ENCODE measurements around the gene OR3A2.
"Not testable (repeated sequence)": the region's sequence is repeated elsewhere in the genome, so short reads cannot be mapped to it uniquely, and the experiment has no call there.

The OR3A2 gene

DNA sequence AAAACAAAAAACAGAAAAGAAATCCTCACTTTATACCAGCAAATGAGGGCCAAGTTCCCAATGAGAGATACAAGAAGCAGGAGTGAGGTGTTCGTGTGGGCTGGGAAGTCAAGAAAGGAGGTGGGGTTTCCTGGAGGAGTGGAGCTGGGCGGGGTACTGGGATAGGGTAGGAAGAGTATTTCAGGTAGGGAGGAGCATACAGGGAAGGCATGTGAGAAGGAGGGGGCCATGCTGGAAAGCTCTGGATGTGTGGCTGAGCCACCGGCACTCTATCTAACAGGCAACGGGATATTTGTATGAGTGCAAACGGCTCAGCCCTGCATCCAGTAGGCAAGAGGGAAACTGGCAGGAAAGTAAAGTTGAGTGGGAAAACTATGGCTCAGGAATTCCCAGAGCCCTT is 4.2 kb downstream of the OR3A2 start:
- no peak for DNase-seq
- intact Hi-C loops (cut with DNase I; ENCODE audit: low total_unique reads) = no loop called here
- no peaks in the 10 kb centered on the region for H3K36me3 ChIP-seq
- no peaks in the 10 kb centered on the region for H3K4me1 ChIP-seq
- H3K4me3 ChIP-seq = no peak overlapping the region
- no peak overlapping the region for H3K27ac ChIP-seq
- peaks cover 0 to 11% (median 0%) of the 10 kb centered on the region in 3 donors for H3K9me3 ChIP-seq
- H3K27me3 ChIP-seq = peaks cover 0 to 17% of the 10 kb centered on the region in 2 donors
- TF ChIP-seq, protein P1, sequence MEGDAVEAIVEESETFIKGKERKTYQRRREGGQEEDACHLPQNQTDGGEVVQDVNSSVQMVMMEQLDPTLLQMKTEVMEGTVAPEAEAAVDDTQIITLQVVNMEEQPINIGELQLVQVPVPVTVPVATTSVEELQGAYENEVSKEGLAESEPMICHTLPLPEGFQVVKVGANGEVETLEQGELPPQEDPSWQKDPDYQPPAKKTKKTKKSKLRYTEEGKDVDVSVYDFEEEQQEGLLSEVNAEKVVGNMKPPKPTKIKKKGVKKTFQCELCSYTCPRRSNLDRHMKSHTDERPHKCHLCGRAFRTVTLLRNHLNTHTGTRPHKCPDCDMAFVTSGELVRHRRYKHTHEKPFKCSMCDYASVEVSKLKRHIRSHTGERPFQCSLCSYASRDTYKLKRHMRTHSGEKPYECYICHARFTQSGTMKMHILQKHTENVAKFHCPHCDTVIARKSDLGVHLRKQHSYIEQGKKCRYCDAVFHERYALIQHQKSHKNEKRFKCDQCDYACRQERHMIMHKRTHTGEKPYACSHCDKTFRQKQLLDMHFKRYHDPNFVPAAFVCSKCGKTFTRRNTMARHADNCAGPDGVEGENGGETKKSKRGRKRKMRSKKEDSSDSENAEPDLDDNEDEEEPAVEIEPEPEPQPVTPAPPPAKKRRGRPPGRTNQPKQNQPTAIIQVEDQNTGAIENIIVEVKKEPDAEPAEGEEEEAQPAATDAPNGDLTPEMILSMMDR (IDR thresholded peaks at IDR 0.05) = no peak

DNA sequence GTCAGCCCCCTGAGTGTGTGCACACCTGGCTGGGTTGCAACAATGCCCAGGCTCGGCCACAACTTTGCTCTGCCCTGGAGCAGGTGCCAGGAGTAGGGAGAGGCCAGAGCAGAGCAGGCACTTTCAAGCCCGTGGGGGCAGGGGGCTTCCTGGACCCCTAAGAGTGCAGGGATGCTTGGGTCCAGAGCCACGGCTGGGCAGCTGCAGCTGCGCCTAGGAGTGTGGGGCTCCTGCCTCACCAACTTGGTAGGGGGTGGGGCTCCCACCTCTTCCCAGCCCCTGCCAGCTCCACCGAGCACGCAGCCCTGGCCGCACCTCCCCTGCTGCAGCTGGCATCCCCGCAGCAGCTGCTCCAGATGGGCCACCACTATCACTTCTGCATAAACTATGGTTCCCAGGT is 7.8 kb downstream of the OR3A2 start:
- H3K4me3 ChIP-seq = no peak overlapping the region
- H3K36me3 ChIP-seq = no peaks in the 10 kb centered on the region
- peaks cover 0 to 5% of the 10 kb centered on the region in 2 donors for H3K27me3 ChIP-seq
- intact Hi-C loops (cut with DNase I; ENCODE audit: low total_unique reads) = no loop called here
- DNase-seq = no peak
- peaks cover 0 to 4% (median 0%) of the 10 kb centered on the region in 3 donors for H3K9me3 ChIP-seq
- TF ChIP-seq, protein P1 (IDR thresholded peaks at IDR 0.05) = no peak
- no peaks in the 10 kb centered on the region for H3K4me1 ChIP-seq
- no peak overlapping the region for H3K27ac ChIP-seq

- intact Hi-C loops (cut with DNase I; ENCODE audit: low total_unique reads); H3K27ac ChIP-seq; H3K9me3 ChIP-seq; H3K27me3 ChIP-seq; H3K4me1 ChIP-seq; H3K36me3 ChIP-seq; H3K4me3 ChIP-seq; DNase-seq: not testable (repeated sequence)
Measured at GRCh38 chr17:3371167-3371566, 14.9 kb downstream of the OR3A2 start.

GRCh38 chr17:3342782-3343181 is 43.3 kb downstream of the OR3A2 start:
- intact Hi-C loops (cut with DNase I; ENCODE audit: low total_unique reads); H3K4me3 ChIP-seq; H3K4me1 ChIP-seq; H3K36me3 ChIP-seq; H3K27ac ChIP-seq; DNase-seq; H3K27me3 ChIP-seq: not testable (repeated sequence)
- H3K9me3 ChIP-seq = peaks cover 0 to 14% (median 11%) of the 10 kb centered on the region in 3 donors

GRCh38 chr17:3335876-3336275 is 50.2 kb downstream of the OR3A2 start:
- H3K9me3 ChIP-seq = no peaks in the 10 kb centered on the region
- intact Hi-C loops (cut with DNase I; ENCODE audit: low total_unique reads) = no loop called here
- H3K4me1 ChIP-seq = no peaks in the 10 kb centered on the region
- no peak overlapping the region for H3K27ac ChIP-seq
- no peak overlapping the region for H3K4me3 ChIP-seq
- DNase-seq = no peak
- TF ChIP-seq, protein P1 (IDR thresholded peaks at IDR 0.05) = no peak
- H3K27me3 ChIP-seq = no peaks in the 10 kb centered on the region
- H3K36me3 ChIP-seq = no peaks in the 10 kb centered on the region

- intact Hi-C loops (cut with DNase I; ENCODE audit: low total_unique reads) = no loop called here
- Histone ChIP-seq H3K27ac (no peak overlapping the region), H3K4me3 (no peak overlapping the region), H3K4me1 (no peaks in the 10 kb centered on the region), H3K36me3 (no peaks in the 10 kb centered on the region), H3K9me3 (no peaks in the 10 kb centered on the region), H3K27me3 (no peaks in the 10 kb centered on the region)
- DNase-seq = no peak
- TF ChIP-seq, protein P1 (IDR thresholded peaks at IDR 0.05) = no peak
Measured at GRCh38 chr17:3318336-3318735, 67.8 kb downstream of the OR3A2 start.

GRCh38 chr17:3316836-3317235 is 69.3 kb downstream of the OR3A2 start:
- no peak overlapping the region for H3K4me3 ChIP-seq
- intact Hi-C loops (cut with DNase I; ENCODE audit: low total_unique reads) = no loop called here
- TF ChIP-seq, protein P1 (IDR thresholded peaks at IDR 0.05) = no peak
- DNase-seq = no peak
- no peaks in the 10 kb centered on the region for H3K36me3 ChIP-seq
- no peaks in the 10 kb centered on the region for H3K9me3 ChIP-seq
- H3K27me3 ChIP-seq = no peaks in the 10 kb centered on the region
- H3K27ac ChIP-seq = no peak overlapping the region
- no peaks in the 10 kb centered on the region for H3K4me1 ChIP-seq

Measured in tibial artery (tissue), 4 donors.